GM18951 (cell line): ENCODE measurements around the gene LRG1.
"Not testable (repeated sequence)": the region's sequence is repeated elsewhere in the genome, so short reads cannot be mapped to it uniquely, and the experiment has no call there.

Source experiments
- POLR2A ChIP-seq: IDR thresholded peaks from 4 replicates; pipeline ENCODE4 v1.6.1; 2011; ENCODE audit warnings: mild to moderate bottlenecking; ENCODE audit not compliant: insufficient read length, insufficient read depth; ENCODE audit errors: extremely low read depth
- in situ Hi-C: fragments of 300-500 bp; cut with MboI; formaldehyde crosslinking; loops from one replicate; pipeline ENCODE4 v1.12.0; 2022; ENCODE audit warnings: low sequenced_read_pairs, mixed read lengths, inconsistent platforms; ENCODE audit not compliant: unreplicated experiment

The LRG1 gene

DNA sequence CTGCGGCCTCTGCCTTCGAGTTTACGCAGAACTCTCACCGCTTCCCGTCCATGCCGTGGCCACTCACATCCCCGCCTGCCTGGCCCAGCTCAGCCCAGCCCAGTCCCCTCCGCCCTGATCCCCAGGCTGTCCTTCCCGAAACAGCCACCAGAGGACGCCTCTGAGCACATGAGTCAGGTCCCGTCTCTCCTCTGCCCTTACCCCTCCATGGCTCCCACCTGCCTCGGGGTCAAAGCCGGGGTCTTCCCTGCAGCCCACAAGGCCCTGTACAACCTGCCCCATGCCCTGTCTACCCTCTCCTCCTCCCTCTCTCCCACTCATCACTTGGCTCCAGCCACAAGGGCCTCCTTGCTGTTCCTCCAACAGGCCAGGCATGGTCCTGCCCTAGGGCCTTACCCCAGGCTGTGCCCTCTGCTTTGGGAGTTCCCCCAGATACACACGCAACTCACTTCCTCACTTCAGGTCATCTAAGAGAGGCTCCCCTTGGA is 27.8 kb upstream of the LRG1 start:
- in situ Hi-C loops = no loop called here
- TF ChIP-seq POLR2A = no peak

DNA sequence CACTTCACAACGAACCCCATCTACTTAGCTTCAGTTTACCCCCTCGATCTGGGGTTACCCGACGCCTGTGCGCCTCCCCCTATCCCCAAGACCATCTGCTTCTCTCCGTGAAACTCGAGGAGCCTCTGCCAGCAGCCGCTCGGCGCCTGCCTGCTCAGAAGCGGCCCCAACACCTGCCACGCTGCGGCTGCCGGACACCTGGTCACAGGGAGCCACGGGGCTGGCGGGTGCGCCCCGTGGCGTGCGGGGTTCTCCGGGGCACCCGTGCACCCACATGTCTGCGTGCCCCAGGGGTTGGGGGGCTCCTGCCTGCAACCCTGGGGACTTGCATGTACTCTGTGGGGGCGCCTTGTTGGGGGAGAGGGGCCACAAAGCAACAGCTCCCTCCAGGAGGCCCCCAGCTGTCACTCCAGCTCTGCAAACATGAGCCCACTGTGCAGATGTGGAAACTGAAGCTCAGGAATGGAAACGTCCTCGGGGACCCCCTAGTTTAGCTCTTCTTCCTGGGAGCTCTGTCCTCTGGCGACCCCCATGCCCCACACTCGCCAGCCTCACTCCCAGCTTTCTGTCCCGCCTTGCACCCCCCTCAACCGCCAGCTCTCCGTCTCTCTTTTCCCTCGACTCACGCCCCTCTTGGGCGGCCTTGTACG is 26.7 kb upstream of the LRG1 start:
- TF ChIP-seq POLR2A = no peak
- in situ Hi-C loops = no loop called here

DNA sequence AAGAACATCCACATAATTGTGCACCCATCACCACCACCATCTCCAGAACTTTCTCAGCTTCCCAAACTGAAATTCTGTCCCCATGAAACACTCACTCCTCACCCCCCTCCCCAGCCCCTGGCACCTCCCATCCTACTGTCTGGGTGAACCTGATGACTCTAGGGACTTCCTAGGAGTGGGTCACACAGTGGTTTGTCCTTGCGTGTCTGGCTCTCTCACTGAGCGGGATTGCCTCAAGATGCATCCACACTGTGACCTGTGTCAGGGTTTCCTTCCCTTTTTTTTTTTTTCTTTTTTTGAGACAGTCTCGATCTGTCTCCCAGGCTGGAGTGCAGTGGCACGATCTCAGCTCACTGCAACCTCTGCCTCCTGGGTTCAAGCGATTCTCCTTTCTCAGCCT is 23.7 kb upstream of the LRG1 start:
- in situ Hi-C loops = not testable (repeated sequence)

GRCh38 chr19:4562085-4562484 is 22.2 kb upstream of the LRG1 start:
- in situ Hi-C loops = not testable (repeated sequence)

- no peak for TF ChIP-seq POLR2A
- in situ Hi-C loops = no loop called here
These were observed 19.7 kb upstream of the LRG1 start, which contains the start of gene SEMA6B for GRCh38 chr19:4559569-4559968. SEMA6B (minus strand) TSS chr19:4559684; CDS start chr19:4558457, 1,227 bp downstream.

DNA sequence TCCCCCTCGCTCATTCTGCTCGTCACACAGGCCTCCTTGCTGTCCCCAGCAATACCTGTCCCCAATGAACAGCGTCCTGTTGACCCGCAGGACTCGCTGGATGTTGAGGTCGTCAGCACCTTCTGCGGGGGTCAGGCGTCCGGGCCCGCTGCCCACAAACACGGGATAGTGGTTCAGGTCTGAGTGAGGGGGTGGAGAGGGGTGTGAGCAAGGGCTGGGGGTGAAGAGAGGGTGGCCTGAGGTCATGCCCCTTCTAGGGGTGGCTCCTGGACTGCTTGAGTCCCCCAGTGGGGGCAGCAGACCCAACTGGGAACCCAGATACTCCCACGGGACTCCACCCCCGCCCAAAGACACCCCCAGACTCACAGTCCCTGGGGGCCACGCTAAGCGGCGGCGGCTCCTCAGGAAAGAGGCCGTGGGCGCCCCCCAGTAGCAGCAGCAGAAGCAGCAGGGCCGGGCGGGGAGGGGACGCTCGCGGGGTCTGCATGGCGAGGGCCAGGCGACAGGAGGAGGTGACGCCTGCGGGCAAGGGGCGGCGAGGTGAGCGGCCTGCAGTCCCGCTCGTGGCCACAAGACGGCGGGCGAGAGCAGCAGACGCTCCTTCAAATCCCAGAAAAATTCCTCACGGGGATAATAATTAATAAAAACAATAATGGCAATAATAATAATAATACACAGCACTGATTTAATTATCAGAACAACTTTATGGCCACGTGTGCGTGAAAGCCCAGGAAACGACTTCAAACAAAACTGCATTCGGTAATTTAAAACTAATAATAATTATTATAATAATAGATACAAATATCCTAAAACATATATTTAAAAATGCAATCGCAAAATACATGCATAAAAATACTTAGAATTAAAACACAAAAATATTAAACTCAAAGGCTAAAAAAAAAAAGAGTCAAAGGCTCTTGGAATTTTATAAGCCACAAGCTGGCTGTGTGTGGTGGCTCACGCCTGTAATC is 18.4 kb upstream of the LRG1 start:
- no peak for TF ChIP-seq POLR2A
- in situ Hi-C loops = no loop called here

GRCh38 chr19:4557144-4557970 is 17.5 kb upstream of the LRG1 start:
- no peak for TF ChIP-seq POLR2A
- in situ Hi-C loops = no loop called here

GRCh38 chr19:4556597-4557127 is 16.8 kb upstream of the LRG1 start:
- no peak for TF ChIP-seq POLR2A
- in situ Hi-C loops = no loop called here

DNA sequence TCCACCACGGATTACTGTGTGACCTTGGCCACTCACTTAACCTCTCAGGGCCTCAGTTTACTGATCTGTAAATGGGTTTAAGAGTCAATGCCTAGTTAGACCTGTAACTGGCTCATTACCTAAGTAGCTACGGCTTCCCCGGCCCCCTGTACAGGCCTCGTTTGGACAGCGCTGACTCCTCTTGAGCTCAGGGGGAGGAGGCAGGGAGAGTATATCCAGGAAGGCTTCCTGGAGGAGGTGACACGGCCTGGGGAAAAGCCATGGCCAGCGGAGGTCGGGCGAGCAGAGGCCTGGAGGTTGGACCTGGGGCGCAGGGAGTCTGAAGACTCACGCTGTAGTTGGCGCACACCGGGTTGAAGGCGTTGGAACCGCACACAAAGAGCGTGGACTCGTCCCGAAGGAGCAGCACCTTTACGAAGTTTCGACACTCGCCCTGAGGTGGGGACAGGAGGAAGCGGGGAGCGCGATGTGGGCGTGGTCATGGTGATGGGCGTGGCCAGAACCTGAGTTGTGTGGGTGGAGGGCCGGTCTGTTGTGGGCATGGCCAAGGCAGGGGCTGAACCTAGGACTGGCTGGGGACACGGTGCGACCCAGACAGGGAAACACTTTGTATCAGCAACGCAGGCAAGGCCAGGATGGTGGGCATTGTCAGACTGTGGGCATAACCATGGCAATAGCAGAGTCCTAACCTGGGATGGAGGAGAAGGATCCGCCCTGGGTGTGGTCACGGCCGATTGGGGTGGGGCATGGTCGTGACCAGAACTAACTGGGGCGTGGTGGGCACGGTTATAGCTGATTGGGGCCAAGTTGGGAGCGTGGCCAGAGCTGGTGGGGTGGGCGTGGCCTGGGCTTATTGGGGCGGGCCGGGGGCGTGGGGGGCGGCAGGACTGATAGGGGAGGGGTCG is 16.1 kb upstream of the LRG1 start:
- in situ Hi-C loops = no loop called here
- TF ChIP-seq POLR2A = no peak

- in situ Hi-C loops = no loop called here
- TF ChIP-seq POLR2A = no peak
These were observed 14.9 kb upstream of the LRG1 start for GRCh38 chr19:4554717-4555116.

- no peak for TF ChIP-seq POLR2A
- in situ Hi-C loops = no loop called here
These were observed 13.9 kb upstream of the LRG1 start for GRCh38 chr19:4553775-4554174.

DNA sequence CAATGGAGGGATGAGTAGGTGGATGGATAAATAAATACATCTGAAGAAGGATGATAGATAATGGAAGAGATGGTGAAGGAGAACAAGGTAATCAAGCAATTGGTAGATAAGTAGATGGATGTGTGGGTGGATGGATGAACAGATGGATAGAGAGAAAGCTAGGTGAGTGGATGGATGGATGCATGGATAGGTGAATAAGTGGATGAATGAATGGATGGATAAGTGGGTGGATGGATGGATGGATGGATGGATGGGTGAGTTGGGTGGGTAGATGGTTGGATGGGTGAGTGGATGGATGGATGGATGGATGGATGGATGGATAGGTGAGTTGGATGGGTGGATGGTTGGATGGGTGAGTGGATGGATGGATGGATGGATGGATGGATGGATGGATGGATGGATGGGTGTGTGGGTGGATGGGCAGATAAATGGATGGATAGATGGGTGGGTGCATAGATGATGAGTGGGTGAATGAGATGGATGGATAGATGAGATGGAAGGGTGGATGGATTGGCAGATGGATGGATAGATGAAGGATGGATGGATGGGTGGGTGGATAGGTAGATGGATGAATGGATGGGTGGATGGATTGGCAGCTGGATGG is 13.4 kb upstream of the LRG1 start:
- TF ChIP-seq POLR2A = no peak
- in situ Hi-C loops = no loop called here

DNA sequence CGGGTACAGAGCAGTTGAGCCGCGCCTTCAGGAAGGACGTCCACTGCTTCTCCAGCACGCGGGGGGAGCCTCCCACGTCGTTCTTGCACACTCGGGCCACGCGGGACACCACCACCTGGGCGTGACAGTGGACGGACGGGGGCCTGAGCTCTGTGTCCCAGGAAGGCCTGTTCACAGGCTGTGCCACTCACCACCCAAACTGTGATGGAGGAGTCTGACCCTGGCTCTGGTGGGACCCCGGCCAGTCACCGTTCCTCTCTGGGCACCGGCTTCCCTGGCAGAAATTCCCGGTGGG is 12.6 kb upstream of the LRG1 start:
- TF ChIP-seq POLR2A = no peak
- in situ Hi-C loops = no loop called here
